Measurements from ENCODE around the gene CDH13.

The CDH13 gene

DNA sequence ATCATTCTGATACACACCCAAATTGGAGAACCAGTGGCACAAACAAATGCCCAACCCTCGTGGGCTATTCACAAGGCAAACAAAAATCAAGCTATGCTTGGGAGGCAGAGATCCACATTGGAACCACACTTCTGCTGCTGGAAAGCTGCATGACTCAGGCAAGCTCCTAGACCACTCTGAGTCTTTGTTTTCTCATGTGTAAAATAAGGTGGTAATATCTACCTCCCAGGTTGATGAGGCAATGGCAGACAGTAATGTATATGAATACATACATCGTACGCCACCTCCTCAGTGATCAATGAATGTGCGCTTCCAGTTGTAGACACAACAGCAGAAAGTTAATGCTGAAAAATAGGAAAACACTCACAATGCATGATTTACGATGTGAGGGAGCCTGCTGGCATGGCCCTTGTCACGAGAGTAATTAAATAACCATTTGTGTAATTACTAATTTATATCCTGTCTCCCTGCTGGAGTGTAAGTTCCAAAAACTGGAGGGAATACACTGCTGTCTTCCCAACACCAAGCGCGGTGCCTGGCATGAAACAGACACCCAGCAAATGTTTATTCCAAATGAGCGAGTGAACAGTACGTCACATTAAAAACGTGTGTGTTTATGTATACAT, 1111.1 kb downstream of the CDH13 start:
- Histone ChIP-seq H4K20me1 (ENCODE audit: insufficient read depth, low read length) (no peaks in the 10 kb centered on the region; the same call in 1 of the 2 replicates), H3K79me2 (ENCODE audit: insufficient read depth, low read length) (no peaks in the 10 kb centered on the region), H3K36me3 (ENCODE audit: insufficient read depth, low read length) (no peaks in the 10 kb centered on the region), H3K27me3 (ENCODE audit: insufficient read depth, low read length, poor library complexity) (peaks cover 8% of the 10 kb centered on the region), H3K9me3 (ENCODE audit: insufficient read depth, low read length, severe bottlenecking) (peaks cover 2% of the 10 kb centered on the region), H3K4me1 (ENCODE audit: insufficient read depth, low read length) (no peaks in the 10 kb centered on the region), H2AFZ (ENCODE audit: low read depth, low read length) (no peak overlapping the region), H3K4me3 (ENCODE audit: low read depth in 1 of 2, low read length in 2 of 2) (no peak overlapping the region), H3K27ac (ENCODE audit: low read length) (no peak overlapping the region), H3K9ac (ENCODE audit: low read depth, low read length) (no peak overlapping the region), H3K4me2 (ENCODE audit: insufficient read depth, low read length) (no peak overlapping the region)
- TF ChIP-seq EZH2 (IDR thresholded peaks at IDR 0.05; ENCODE audit: borderline replicate concordance, low read depth, low read length, severe bottlenecking) = no peak
- TF ChIP-seq, protein P1, sequence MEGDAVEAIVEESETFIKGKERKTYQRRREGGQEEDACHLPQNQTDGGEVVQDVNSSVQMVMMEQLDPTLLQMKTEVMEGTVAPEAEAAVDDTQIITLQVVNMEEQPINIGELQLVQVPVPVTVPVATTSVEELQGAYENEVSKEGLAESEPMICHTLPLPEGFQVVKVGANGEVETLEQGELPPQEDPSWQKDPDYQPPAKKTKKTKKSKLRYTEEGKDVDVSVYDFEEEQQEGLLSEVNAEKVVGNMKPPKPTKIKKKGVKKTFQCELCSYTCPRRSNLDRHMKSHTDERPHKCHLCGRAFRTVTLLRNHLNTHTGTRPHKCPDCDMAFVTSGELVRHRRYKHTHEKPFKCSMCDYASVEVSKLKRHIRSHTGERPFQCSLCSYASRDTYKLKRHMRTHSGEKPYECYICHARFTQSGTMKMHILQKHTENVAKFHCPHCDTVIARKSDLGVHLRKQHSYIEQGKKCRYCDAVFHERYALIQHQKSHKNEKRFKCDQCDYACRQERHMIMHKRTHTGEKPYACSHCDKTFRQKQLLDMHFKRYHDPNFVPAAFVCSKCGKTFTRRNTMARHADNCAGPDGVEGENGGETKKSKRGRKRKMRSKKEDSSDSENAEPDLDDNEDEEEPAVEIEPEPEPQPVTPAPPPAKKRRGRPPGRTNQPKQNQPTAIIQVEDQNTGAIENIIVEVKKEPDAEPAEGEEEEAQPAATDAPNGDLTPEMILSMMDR (IDR thresholded peaks at IDR 0.05; ENCODE audit: borderline replicate concordance, extremely low read depth, low read length, poor library complexity, severe bottlenecking) = no peak
- DNase-seq = no peak
- ATAC-seq (ENCODE audit: insufficient read depth, low read depth) = no peak

DNA sequence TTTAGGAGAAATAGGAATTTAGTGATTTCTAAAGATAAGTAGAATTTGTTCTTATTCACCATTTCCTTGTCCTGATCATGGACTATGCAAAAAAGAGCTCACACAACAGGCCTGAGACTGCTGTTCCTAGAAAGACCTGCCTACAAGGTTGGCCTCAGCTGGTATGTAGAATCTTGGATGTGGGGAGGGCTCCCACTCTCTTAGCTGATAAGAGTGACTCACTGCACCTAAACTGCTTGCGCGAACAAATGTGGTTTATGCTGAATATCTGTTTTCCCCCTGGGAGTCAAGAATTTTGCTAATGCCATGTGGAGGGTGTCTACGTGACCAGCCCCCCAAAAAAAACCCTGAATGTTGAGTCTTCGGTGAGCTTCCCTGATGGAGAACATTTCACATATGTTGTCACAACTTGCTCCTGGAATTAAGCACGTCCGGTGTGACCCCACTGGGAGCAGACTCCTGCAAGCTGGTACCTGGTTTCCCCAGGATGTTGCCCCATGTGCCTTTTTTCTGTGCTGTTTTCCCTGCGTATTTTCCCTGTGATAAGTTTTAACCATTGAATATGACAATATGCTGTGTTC, 1112.2 kb downstream of the CDH13 start:
- no peak overlapping the region for H3K4me2 ChIP-seq (ENCODE audit: insufficient read depth, low read length)
- H3K9me3 ChIP-seq (ENCODE audit: insufficient read depth, low read length, severe bottlenecking) = peaks cover 2% of the 10 kb centered on the region
- no peaks in the 10 kb centered on the region; the same call in 1 of the 2 replicates for H4K20me1 ChIP-seq (ENCODE audit: insufficient read depth, low read length)
- H3K9ac ChIP-seq (ENCODE audit: low read depth, low read length) = no peak overlapping the region
- ATAC-seq (ENCODE audit: insufficient read depth, low read depth) (no peak), DNase-seq (no peak)
- no peaks in the 10 kb centered on the region for H3K36me3 ChIP-seq (ENCODE audit: insufficient read depth, low read length)
- H3K27me3 ChIP-seq (ENCODE audit: insufficient read depth, low read length, poor library complexity) = peaks cover 8% of the 10 kb centered on the region
- no peak overlapping the region for H3K27ac ChIP-seq (ENCODE audit: low read length)
- H3K79me2 ChIP-seq (ENCODE audit: insufficient read depth, low read length) = no peaks in the 10 kb centered on the region
- no peak overlapping the region for H3K4me3 ChIP-seq (ENCODE audit: low read depth in 1 of 2, low read length in 2 of 2)
- TF ChIP-seq EZH2 (IDR thresholded peaks at IDR 0.05; ENCODE audit: borderline replicate concordance, low read depth, low read length, severe bottlenecking) = no peak
- TF ChIP-seq, protein P1 (IDR thresholded peaks at IDR 0.05; ENCODE audit: borderline replicate concordance, extremely low read depth, low read length, poor library complexity, severe bottlenecking) = no peak
- H2AFZ ChIP-seq (ENCODE audit: low read depth, low read length) = no peak overlapping the region
- no peaks in the 10 kb centered on the region for H3K4me1 ChIP-seq (ENCODE audit: insufficient read depth, low read length)

DNA sequence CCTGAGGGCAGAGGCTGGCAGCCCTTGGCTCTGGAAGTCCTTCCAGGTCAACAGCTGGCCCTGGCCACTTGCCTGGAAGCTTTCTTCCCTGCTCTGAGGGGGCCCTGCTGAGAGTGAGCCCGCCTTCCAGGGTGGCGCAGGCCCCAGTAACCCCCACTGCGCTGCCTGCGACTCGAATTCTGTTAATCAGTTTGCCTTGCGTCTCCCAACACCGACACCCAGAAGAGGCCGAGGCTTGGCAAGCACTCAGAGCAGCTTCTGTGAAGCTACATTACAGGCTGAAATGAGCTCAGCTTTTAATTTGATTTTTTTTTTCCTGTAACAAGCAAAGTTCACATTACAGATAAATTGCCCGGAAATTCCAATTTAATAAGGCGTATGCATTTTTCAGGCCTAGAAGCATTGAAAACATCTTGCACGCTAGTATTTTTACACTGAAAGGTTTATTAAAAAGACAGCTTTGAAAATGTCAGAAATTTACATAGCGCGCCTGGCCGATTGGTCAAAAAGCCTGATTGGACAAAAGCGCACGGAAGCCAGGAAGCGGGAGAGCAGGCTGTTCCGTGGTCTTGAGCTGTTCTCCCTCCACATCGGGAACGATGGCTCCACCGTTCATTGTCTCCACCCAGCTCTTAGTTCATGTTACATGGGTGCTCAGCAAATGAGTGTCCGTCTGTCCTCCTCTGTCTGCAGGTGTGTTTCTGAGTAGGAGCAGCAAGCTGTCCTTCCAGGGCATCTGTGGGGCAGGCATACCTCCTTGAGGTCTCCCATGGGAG, 1115.5 kb downstream of the CDH13 start:
- Histone ChIP-seq H3K9me3 (ENCODE audit: insufficient read depth, low read length, severe bottlenecking) (no peaks in the 10 kb centered on the region), H4K20me1 (ENCODE audit: insufficient read depth, low read length) (no peaks in the 10 kb centered on the region; the same call in 1 of the 2 replicates), H3K79me2 (ENCODE audit: insufficient read depth, low read length) (no peaks in the 10 kb centered on the region), H3K36me3 (ENCODE audit: insufficient read depth, low read length) (no peaks in the 10 kb centered on the region), H3K4me3 (ENCODE audit: low read depth in 1 of 2, low read length in 2 of 2) (no peak overlapping the region), H3K27ac (ENCODE audit: low read length) (no peak overlapping the region), H3K27me3 (ENCODE audit: insufficient read depth, low read length, poor library complexity) (peaks cover 8% of the 10 kb centered on the region), H3K4me2 (ENCODE audit: insufficient read depth, low read length) (no peak overlapping the region), H2AFZ (ENCODE audit: low read depth, low read length) (no peak overlapping the region), H3K9ac (ENCODE audit: low read depth, low read length) (no peak overlapping the region), H3K4me1 (ENCODE audit: insufficient read depth, low read length) (no peaks in the 10 kb centered on the region)
- TF ChIP-seq, protein P1 (IDR thresholded peaks at IDR 0.05; ENCODE audit: borderline replicate concordance, extremely low read depth, low read length, poor library complexity, severe bottlenecking) = no peak
- TF ChIP-seq EZH2 (IDR thresholded peaks at IDR 0.05; ENCODE audit: borderline replicate concordance, low read depth, low read length, severe bottlenecking) = no peak
- DNase-seq = no peak
- ATAC-seq (ENCODE audit: insufficient read depth, low read depth) = no peak
